Amygdala (tissue), 56 donors: ENCODE measurements around the gene PAK5.
"Not testable (repeated sequence)": the region's sequence is repeated elsewhere in the genome, so short reads cannot be mapped to it uniquely, and the experiment has no call there.

Experiments used
- DNase-seq, 56 donors: peaks; one replicate each; lab custom pipeline; 2025; lab: John Stamatoyannopoulos, UW

Gene PAK5

GRCh38 chr20:9686866-9687265 is 152.0 kb downstream of the PAK5 start:
- no peak for DNase-seq

GRCh38 chr20:9686455-9686854 is 152.4 kb downstream of the PAK5 start:
- DNase-seq = no peak

GRCh38 chr20:9686001-9686400 is 152.9 kb downstream of the PAK5 start:
- no peak for DNase-seq

- DNase-seq = no peak
These were observed 153.9 kb downstream of the PAK5 start for GRCh38 chr20:9685011-9685410.

GRCh38 chr20:9677100-9677623 is 161.7 kb downstream of the PAK5 start:
- no peak for DNase-seq

GRCh38 chr20:9672981-9673380 is 165.9 kb downstream of the PAK5 start:
- no peak for DNase-seq

- no peak for DNase-seq
These were observed 166.8 kb downstream of the PAK5 start for GRCh38 chr20:9672027-9672426.

- DNase-seq = no peak
These were observed 170.5 kb downstream of the PAK5 start for GRCh38 chr20:9668381-9668780.

GRCh38 chr20:9663423-9663822 is 175.5 kb downstream of the PAK5 start:
- DNase-seq = no peak

- no peak for DNase-seq
These were observed 178.5 kb downstream of the PAK5 start for GRCh38 chr20:9660236-9660868.

GRCh38 chr20:9647741-9648140 is 191.1 kb downstream of the PAK5 start:
- no peak for DNase-seq

GRCh38 chr20:9646375-9646774 is 192.5 kb downstream of the PAK5 start:
- DNase-seq = no peak

- no peak for DNase-seq
These were observed 196.0 kb downstream of the PAK5 start for GRCh38 chr20:9642882-9643281.

GRCh38 chr20:9641499-9642000 is 197.3 kb downstream of the PAK5 start:
- not testable (repeated sequence) for DNase-seq

- DNase-seq = no peak
These were observed 201.0 kb downstream of the PAK5 start for GRCh38 chr20:9637889-9638288.

- DNase-seq = no peak
These were observed 203.1 kb downstream of the PAK5 start for GRCh38 chr20:9635750-9636149.

- no peak for DNase-seq
These were observed 204.5 kb downstream of the PAK5 start for GRCh38 chr20:9634327-9634726.

GRCh38 chr20:9632991-9633390 is 205.9 kb downstream of the PAK5 start:
- DNase-seq = no peak

GRCh38 chr20:9632265-9632664 is 206.6 kb downstream of the PAK5 start:
- no peak for DNase-seq

GRCh38 chr20:9630554-9630953 is 208.3 kb downstream of the PAK5 start:
- no peak for DNase-seq

- no peak for DNase-seq
These were observed 209.0 kb downstream of the PAK5 start for GRCh38 chr20:9629831-9630230.

GRCh38 chr20:9628589-9628988 is 210.3 kb downstream of the PAK5 start:
- no peak for DNase-seq

GRCh38 chr20:9628141-9628540 is 210.7 kb downstream of the PAK5 start:
- DNase-seq = no peak
